Uterus (tissue), 4 donors: ENCODE results near the gene ENOX2. TPM values are rescaled to one million over a fixed set of nuclear protein-coding genes. Genes with fewer than 3 reads are reported as not detected.

Source experiments
- DNase-seq, 2 donors: peaks; one replicate each; pipeline ENCODE4 v3.0.0-alpha.2; 2019 to 2020
- H3K27ac ChIP-seq, 2 donors: fragments of 200-600 bp; sonication (generic); 1 replicate in 1 of 2; 2 replicates in 1 of 2; pipeline ENCODE4 v1.5.1; 2016 to 2018
- H3K27me3 ChIP-seq, 2 donors: fragments of 200-600 bp; sonication (generic); one replicate each; pipeline ENCODE4 v1.5.1; 2018 to 2019; ENCODE audit warnings: control low read depth in 1 of 2
- H3K36me3 ChIP-seq, 2 donors: fragments of 200-600 bp; sonication (generic); one replicate each; pipeline ENCODE4 v1.5.1; 2019; ENCODE audit warnings: control low read depth in 1 of 2
- H3K4me1 ChIP-seq, 2 donors: fragments of 200-600 bp; sonication (generic); one replicate each; pipeline ENCODE4 v1.5.1; 2018 to 2019; ENCODE audit warnings: control low read depth in 1 of 2
- H3K4me3 ChIP-seq, 2 donors: fragments of 200-600 bp; sonication (generic); 1 replicate in 1 of 2; 2 replicates in 1 of 2; pipeline ENCODE4 v1.5.1; 2018 to 2019; ENCODE audit warnings: mild to moderate bottlenecking in 1 of 2
- H3K9me3 ChIP-seq, 2 donors: fragments of 200-600 bp; sonication (generic); one replicate each; pipeline ENCODE4 v1.5.1; 2019; ENCODE audit warnings: control low read depth in 1 of 2
- POLR2A ChIP-seq, 2 donors: fragments of 450-650 bp; IDR thresholded peaks; one replicate each; pipeline ENCODE4 v1.6.1; 2016; ENCODE audit warnings: antibody characterized with exemption in 2 of 2, mild to moderate bottlenecking in 1 of 2, moderate library complexity in 1 of 2
- intact Hi-C: fragments of 100-400 bp; cut with DNase I; formaldehyde crosslinking; loops from one replicate; pipeline ENCODE4 v1.15.1; 2023; ENCODE audit warnings: low total_unique reads
- total RNA-seq, 4 donors: library from RNA; depleted of rRNA in 3 of 4; stranded (reverse); fragments of >200 nt in 3 of 4; gene quantifications; one replicate each; pipeline versions ENCODE4 v1.1.0 to v1.2.4, GENCODE V29; 2014 to 2023
- TF ChIP-seq, protein P1 (sequence below), 4 experiments: fragments of 200-600 bp in 2 of 4; fragments of 450-650 bp in 2 of 4; sonication (generic) in 2 of 4; IDR thresholded peaks; one replicate each; pipeline ENCODE4 v1.5.1; 2016 to 2019; ENCODE audit warnings: antibody characterized with exemption in 4 of 4, mild to moderate bottlenecking in 2 of 4, moderate library complexity in 1 of 4
- donor health status: DM: yes; HTN: yes; CAD: no.

The ENOX2 gene
- total RNA-seq, 4 donors from 2014 or later: 8.2 to 19.5 (median 14.8) TPM

DNA sequence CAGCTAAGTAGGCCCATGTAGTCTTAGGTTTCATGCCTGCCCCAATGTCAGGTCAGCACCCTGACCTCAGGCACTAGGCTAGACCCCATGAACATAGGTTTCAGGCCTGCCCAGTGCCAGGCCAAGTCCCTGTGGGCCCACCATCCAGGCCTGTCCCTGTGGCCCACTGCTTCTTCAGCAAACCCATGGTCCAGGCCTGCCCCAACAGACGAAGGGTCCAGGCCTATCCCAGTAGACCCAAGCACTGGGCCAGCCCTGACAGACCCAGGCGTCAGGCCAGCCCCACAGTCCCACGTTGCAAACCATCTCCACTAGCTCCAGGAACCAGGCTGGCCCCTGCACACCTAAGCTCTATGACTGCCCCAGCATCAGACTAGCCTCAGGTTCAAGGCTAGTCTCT is 92.4 kb downstream of the ENOX2 start:
- Histone ChIP-seq H3K27ac (no peak overlapping the region), H3K27me3 (no peaks in the 10 kb centered on the region), H3K36me3 (no peaks in the 10 kb centered on the region), H3K9me3 (no peaks in the 10 kb centered on the region), H3K4me3 (no peak overlapping the region), H3K4me1 (no peaks in the 10 kb centered on the region)
- intact Hi-C loops: no loop called here
- DNase-seq: no peak
- no peak for TF ChIP-seq POLR2A (IDR thresholded peaks at IDR 0.05)
- TF ChIP-seq, protein P1, sequence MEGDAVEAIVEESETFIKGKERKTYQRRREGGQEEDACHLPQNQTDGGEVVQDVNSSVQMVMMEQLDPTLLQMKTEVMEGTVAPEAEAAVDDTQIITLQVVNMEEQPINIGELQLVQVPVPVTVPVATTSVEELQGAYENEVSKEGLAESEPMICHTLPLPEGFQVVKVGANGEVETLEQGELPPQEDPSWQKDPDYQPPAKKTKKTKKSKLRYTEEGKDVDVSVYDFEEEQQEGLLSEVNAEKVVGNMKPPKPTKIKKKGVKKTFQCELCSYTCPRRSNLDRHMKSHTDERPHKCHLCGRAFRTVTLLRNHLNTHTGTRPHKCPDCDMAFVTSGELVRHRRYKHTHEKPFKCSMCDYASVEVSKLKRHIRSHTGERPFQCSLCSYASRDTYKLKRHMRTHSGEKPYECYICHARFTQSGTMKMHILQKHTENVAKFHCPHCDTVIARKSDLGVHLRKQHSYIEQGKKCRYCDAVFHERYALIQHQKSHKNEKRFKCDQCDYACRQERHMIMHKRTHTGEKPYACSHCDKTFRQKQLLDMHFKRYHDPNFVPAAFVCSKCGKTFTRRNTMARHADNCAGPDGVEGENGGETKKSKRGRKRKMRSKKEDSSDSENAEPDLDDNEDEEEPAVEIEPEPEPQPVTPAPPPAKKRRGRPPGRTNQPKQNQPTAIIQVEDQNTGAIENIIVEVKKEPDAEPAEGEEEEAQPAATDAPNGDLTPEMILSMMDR (IDR thresholded peaks at IDR 0.05): no peak

DNA sequence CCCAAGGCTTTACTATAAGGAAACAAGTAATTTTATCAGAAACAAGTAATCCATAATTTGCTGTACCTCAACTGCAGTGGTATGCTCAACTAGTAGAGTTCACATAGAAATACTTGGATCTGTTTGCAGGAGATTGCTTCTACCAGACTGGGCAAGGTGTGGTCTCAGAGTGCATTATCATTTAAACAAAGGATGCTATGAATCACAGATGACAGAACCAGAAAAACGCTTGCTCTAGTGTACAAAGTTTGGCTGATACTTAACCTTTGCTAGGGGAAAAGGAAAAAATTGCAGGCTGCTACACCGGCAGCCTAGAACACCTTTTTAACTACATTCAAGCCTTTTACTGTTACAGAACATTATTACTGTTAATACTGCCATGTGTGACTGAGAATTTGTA is 97.1 kb downstream of the ENOX2 start:
- no peaks in the 10 kb centered on the region for H3K36me3 ChIP-seq
- no peaks in the 10 kb centered on the region for H3K9me3 ChIP-seq
- H3K4me3 ChIP-seq: no peak overlapping the region
- TF ChIP-seq POLR2A (IDR thresholded peaks at IDR 0.05): no peak
- TF ChIP-seq, protein P1 (IDR thresholded peaks at IDR 0.05): no peak
- H3K4me1 ChIP-seq: no peaks in the 10 kb centered on the region
- no peaks in the 10 kb centered on the region for H3K27me3 ChIP-seq
- DNase-seq: no peak
- no peak overlapping the region for H3K27ac ChIP-seq
- intact Hi-C loops: no loop called here

DNA sequence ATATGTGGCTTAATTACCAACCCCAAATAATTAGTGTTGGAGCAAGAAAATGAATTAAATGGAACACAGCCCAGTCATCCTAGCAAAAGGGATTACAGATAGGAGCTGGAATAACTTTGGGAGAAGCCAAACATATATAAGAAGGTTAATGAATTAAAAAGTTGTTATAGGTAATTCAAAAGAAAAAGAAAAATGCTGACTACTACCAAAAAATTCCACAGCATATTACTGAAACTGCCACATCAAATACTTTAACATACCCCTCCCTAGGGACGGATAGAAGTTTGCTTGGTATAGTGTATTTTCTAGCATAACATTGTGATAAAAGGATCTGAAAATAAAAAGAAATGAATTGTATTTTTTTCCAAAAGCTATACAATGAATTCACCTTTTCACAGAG is 99.5 kb downstream of the ENOX2 start:
- TF ChIP-seq POLR2A (IDR thresholded peaks at IDR 0.05): no peak
- TF ChIP-seq, protein P1 (IDR thresholded peaks at IDR 0.05): no peak
- Histone ChIP-seq H3K4me1 (no peaks in the 10 kb centered on the region), H3K4me3 (no peak overlapping the region), H3K27ac (no peak overlapping the region), H3K9me3 (no peaks in the 10 kb centered on the region), H3K36me3 (no peaks in the 10 kb centered on the region), H3K27me3 (no peaks in the 10 kb centered on the region)
- no peak for DNase-seq
- intact Hi-C loops: no loop called here

DNA sequence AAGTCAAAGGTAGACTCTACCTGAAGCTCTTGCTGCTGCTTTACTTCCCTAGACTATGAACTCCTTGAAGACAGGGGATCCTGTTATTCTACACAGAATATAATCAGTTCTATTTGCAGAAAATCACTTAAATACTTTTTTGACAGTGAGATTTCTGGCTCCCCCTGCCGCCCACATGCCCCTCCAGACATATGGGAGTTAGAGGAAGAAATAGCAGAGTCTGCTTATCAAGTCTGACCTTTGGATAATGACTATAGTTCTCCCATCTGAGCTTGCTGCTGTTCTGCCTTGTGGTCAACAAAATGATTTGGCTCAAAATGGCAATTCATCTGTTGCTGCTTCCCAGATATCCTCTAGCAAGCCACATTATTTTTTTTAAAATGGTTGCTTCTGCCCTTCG is 101.1 kb downstream of the ENOX2 start:
- Histone ChIP-seq H3K27me3 (no peaks in the 10 kb centered on the region), H3K9me3 (no peaks in the 10 kb centered on the region), H3K27ac (no peak overlapping the region), H3K4me1 (no peaks in the 10 kb centered on the region), H3K4me3 (no peak overlapping the region), H3K36me3 (no peaks in the 10 kb centered on the region)
- DNase-seq: no peak
- TF ChIP-seq, protein P1 (IDR thresholded peaks at IDR 0.05): no peak
- TF ChIP-seq POLR2A (IDR thresholded peaks at IDR 0.05): no peak
- intact Hi-C loops: no loop called here

DNA sequence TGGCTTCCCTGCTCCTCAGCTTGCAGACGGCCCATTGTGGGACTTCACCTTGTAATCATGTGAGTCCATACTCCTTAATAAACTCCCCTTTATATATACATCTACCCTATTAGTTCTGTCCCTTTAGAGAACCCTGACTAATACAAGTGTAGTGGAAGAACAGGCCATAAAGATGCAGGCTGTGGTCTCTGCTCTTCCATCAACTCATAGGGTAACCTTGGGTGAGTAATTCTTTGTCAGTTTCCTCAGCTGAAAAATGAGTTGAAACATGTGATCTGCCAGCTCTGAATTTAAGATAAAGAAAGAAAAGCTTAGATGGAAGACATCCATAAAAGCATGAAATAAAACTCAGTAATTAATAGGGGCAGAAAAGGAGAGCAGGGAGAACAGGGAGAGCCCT is 103.6 kb downstream of the ENOX2 start:
- no peak overlapping the region for H3K4me3 ChIP-seq
- H3K4me1 ChIP-seq: no peaks in the 10 kb centered on the region
- H3K9me3 ChIP-seq: no peaks in the 10 kb centered on the region
- no peaks in the 10 kb centered on the region for H3K36me3 ChIP-seq
- TF ChIP-seq, protein P1 (IDR thresholded peaks at IDR 0.05): no peak
- TF ChIP-seq POLR2A (IDR thresholded peaks at IDR 0.05): no peak
- DNase-seq: no peak
- no peak overlapping the region for H3K27ac ChIP-seq
- H3K27me3 ChIP-seq: no peaks in the 10 kb centered on the region
- intact Hi-C loops: no loop called here
